RWPE2 (cell line): ENCODE data around the gene SYTL2.

ENCODE experiments used
- ATAC-seq: fragments of 200-7000 bp; cut with Tn5 transposase; 3 replicates; pipeline ENCODE4 v1.9.1; 2021; ENCODE audit warnings: low read depth
- DNase-seq: peaks from one replicate; pipeline ENCODE4 v3.0.0-alpha.2; 2020; ENCODE audit warnings: low spot score
- H3K27ac ChIP-seq: fragments of 450-650 bp; 2 replicates; pipeline ENCODE4 v1.5.1; 2017; ENCODE audit warnings: mild to moderate bottlenecking; ENCODE audit not compliant: poor library complexity, severe bottlenecking
- H3K27me3 ChIP-seq: fragments of 250-450 bp; sonication (Bioruptor Pico); 2 replicates; pipeline ENCODE4 v1.5.1; 2021; ENCODE audit warnings: mild to moderate bottlenecking, moderate library complexity; ENCODE audit not compliant: insufficient read depth, poor library complexity, severe bottlenecking
- H3K36me3 ChIP-seq: fragments of 250-450 bp; sonication (Bioruptor Pico); 2 replicates; pipeline ENCODE4 v1.5.1; 2020; ENCODE audit warnings: low read depth, mild to moderate bottlenecking, moderate library complexity
- H3K4me1 ChIP-seq: fragments of 250-450 bp; sonication (Bioruptor Pico); 2 replicates; pipeline ENCODE4 v1.5.1; 2021; ENCODE audit warnings: mild to moderate bottlenecking, moderate library complexity; ENCODE audit not compliant: insufficient read depth, poor library complexity, severe bottlenecking
- H3K4me3 ChIP-seq: fragments of 250-450 bp; sonication (Bioruptor Pico); 2 replicates; pipeline ENCODE4 v1.5.1; 2021; ENCODE audit warnings: mild to moderate bottlenecking, moderate library complexity; ENCODE audit not compliant: severe bottlenecking
- H3K9me3 ChIP-seq: fragments of 250-450 bp; sonication (Bioruptor Pico); 2 replicates; pipeline ENCODE4 v1.5.1; 2021; ENCODE audit warnings: mild to moderate bottlenecking, moderate library complexity; ENCODE audit not compliant: severe bottlenecking
- CTCF ChIP-seq: fragments of 450-650 bp; IDR thresholded peaks from one replicate; pipeline ENCODE4 v1.5.1; 2017; ENCODE audit warnings: mild to moderate bottlenecking, moderate library complexity; ENCODE audit not compliant: poor library complexity, severe bottlenecking

Gene SYTL2

DNA sequence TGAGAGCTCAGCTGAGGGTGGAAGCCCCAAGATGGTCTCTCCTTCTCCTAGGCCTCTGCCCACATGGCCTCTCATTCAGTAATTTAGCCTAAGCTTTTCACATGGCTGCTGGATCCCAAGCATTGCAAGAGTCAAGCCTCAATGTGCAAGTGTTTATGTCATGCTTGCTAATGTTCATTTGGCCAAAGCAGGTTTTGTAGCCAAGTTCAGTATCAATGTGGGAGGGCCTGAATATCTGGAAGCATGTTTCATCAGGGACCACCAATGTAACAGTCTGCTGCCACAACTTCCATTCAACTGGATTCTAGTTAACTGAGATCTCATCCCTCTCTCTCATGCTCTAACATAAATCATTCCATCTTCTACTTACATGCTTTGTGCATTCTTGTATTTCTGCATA is 8.5 kb upstream of the SYTL2 start:
- Histone ChIP-seq H3K4me3 (no peak overlapping the region), H3K9me3 (no peaks in the 10 kb centered on the region), H3K36me3 (no peaks in the 10 kb centered on the region), H3K4me1 (peaks cover 29% of the 10 kb centered on the region), H3K27me3 (no peaks in the 10 kb centered on the region), H3K27ac (no peak overlapping the region)
- ATAC-seq (no peak), DNase-seq (no peak)
- TF ChIP-seq CTCF = no peak

DNA sequence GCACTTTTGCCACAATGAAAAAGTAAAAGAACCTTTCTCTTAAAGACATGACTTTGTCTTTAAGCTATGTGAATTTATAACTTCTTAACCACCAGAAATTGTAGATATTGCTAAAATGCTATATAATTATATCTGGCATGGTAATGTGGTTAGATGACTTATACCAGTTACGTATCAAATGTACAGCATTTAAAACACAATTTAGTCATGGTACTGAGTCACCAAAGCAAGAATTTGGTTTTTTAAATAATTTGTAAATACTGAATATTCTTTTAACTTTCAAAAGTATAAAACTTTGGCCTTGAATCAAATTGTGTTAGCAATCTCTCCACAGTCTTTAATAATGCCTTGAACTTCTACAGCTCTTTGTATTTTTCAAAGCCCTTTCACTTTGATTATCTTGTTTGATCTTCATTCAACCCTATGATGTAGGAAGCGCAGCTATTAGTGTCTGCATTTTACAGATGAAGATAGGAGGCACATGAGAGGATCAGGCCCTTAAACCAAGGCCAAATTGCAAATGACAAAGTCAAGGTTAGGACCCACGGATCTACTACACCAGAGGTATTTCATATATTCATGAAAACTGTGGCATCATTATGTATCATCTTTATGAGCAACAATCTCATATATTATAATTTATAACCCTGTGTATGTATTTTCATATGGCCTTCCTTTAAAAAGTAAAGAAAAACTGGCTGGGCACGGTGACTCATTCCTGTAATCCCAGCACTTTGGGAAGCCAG is 4.4 kb upstream of the SYTL2 start:
- H3K9me3 ChIP-seq = no peaks in the 10 kb centered on the region
- no peaks in the 10 kb centered on the region for H3K27me3 ChIP-seq
- no peak for DNase-seq
- H3K27ac ChIP-seq = peak overlapping the region; percentile 80
- peaks cover 19% of the 10 kb centered on the region for H3K4me1 ChIP-seq
- no peak overlapping the region for H3K4me3 ChIP-seq
- no peak for TF ChIP-seq CTCF
- no peaks in the 10 kb centered on the region for H3K36me3 ChIP-seq
- peak; percentile 61 for ATAC-seq

- ATAC-seq = no peak
Observed at GRCh38 chr11:85813721-85814120, 2.8 kb upstream of the SYTL2 start.

GRCh38 chr11:85811624-85812023 is 683 bp upstream of the SYTL2 start:
- peaks cover 29% of the 10 kb centered on the region for H3K4me1 ChIP-seq
- DNase-seq = no peak
- H3K27ac ChIP-seq = no peak overlapping the region
- H3K4me3 ChIP-seq = no peak overlapping the region
- no peaks in the 10 kb centered on the region for H3K27me3 ChIP-seq
- H3K9me3 ChIP-seq = no peaks in the 10 kb centered on the region
- no peak for ATAC-seq
- H3K36me3 ChIP-seq = no peaks in the 10 kb centered on the region
- TF ChIP-seq CTCF = no peak

More at GRCh38 chr11:85813721-85814120, 2.8 kb upstream of the SYTL2 start:
- Histone ChIP-seq H3K4me3 (no peak overlapping the region), H3K27me3 (no peaks in the 10 kb centered on the region), H3K27ac (peak overlapping the region; percentile 80), H3K9me3 (no peaks in the 10 kb centered on the region), H3K4me1 (peaks cover 19% of the 10 kb centered on the region), H3K36me3 (no peaks in the 10 kb centered on the region)
- no peak for TF ChIP-seq CTCF
- DNase-seq = no peak

- no peaks in the 10 kb centered on the region for H3K9me3 ChIP-seq
- no peak overlapping the region for H3K27ac ChIP-seq
- no peak for ATAC-seq
- DNase-seq = no peak
- H3K4me3 ChIP-seq = peak overlapping the region; percentile 31
- H3K27me3 ChIP-seq = no peaks in the 10 kb centered on the region
- H3K36me3 ChIP-seq = no peaks in the 10 kb centered on the region
- no peak for TF ChIP-seq CTCF
- H3K4me1 ChIP-seq = peaks cover 22% of the 10 kb centered on the region
Observed at GRCh38 chr11:85810521-85810870, 445 bp downstream of the SYTL2 start.
